Fibroblast of the conjunctiva (primary cell): ENCODE data around the gene CC2D1A.
"Not testable (repeated sequence)": the region's sequence is repeated elsewhere in the genome, so short reads cannot be mapped to it uniquely, and the experiment has no call there.

Source experiments
- DNase-seq: peaks from one replicate; pipeline ENCODE4 v3.0.0-alpha.2; 2010; ENCODE audit warnings: low read depth

The CC2D1A gene

GRCh38 chr19:13962699-13963602, 57.0 kb downstream of the CC2D1A start:
- DNase-seq, result no peak

- no peak for DNase-seq
Measured at GRCh38 chr19:13963603-13964105, 57.7 kb downstream of the CC2D1A start.

- no peak for DNase-seq
Measured at GRCh38 chr19:13964776-13965175, 58.8 kb downstream of the CC2D1A start.

- DNase-seq, result no peak
Measured at GRCh38 chr19:13965377-13965896, 59.4 kb downstream of the CC2D1A start.

GRCh38 chr19:13965926-13966683, 60.1 kb downstream of the CC2D1A start:
- DNase-seq, result no peak

- DNase-seq, result no peak
Measured at GRCh38 chr19:13966684-13967128, 60.7 kb downstream of the CC2D1A start.

- not testable (repeated sequence) for DNase-seq
Measured at GRCh38 chr19:13967206-13967605, 61.2 kb downstream of the CC2D1A start.

GRCh38 chr19:13968383-13968935, 62.5 kb downstream of the CC2D1A start:
- no peak for DNase-seq

- no peak for DNase-seq
Measured at GRCh38 chr19:13968999-13969398, 63.0 kb downstream of the CC2D1A start.

GRCh38 chr19:13969897-13970296, 63.9 kb downstream of the CC2D1A start:
- no peak for DNase-seq

- not testable (repeated sequence) for DNase-seq
Measured at GRCh38 chr19:13971868-13972267, 65.9 kb downstream of the CC2D1A start.

- DNase-seq, result no peak
Measured at GRCh38 chr19:13972368-13973155, 66.6 kb downstream of the CC2D1A start.

- not testable (repeated sequence) for DNase-seq
Measured at GRCh38 chr19:13973479-13973878, 67.5 kb downstream of the CC2D1A start.

GRCh38 chr19:13974073-13974472, 68.1 kb downstream of the CC2D1A start:
- no peak for DNase-seq

GRCh38 chr19:13975870-13976269, 69.9 kb downstream of the CC2D1A start:
- no peak for DNase-seq

GRCh38 chr19:13976446-13976845, 70.4 kb downstream of the CC2D1A start:
- DNase-seq, result no peak

GRCh38 chr19:13977803-13978202, 71.8 kb downstream of the CC2D1A start:
- no peak for DNase-seq

- DNase-seq, result no peak
Measured at GRCh38 chr19:13978351-13979243, 72.6 kb downstream of the CC2D1A start.

- no peak for DNase-seq
Measured at GRCh38 chr19:13979244-13979615, 73.2 kb downstream of the CC2D1A start.

- no peak for DNase-seq
Measured at GRCh38 chr19:13979686-13980085, 73.7 kb downstream of the CC2D1A start.
